SJCRH30 (cell line): ENCODE data around the gene MSRB2. TPM values are rescaled to one million over a fixed set of nuclear protein-coding genes. Genes with fewer than 3 reads are reported as not detected.

Experiments
- DNase-seq, 2 experiments: peaks; one replicate each; pipeline ENCODE4 v3.0.0-alpha.2; 2015 to 2020
- H3K27ac ChIP-seq: fragments of 250-450 bp; sonication (Bioruptor Pico); 2 replicates; pipeline ENCODE4 v1.5.1; 2020; ENCODE audit warnings: mild to moderate bottlenecking, moderate library complexity
- H3K27me3 ChIP-seq: fragments of 250-450 bp; sonication (Bioruptor Pico); 2 replicates; pipeline ENCODE4 v1.5.1; 2020; ENCODE audit warnings: mild to moderate bottlenecking, moderate library complexity
- H3K36me3 ChIP-seq: fragments of 250-450 bp; sonication (Bioruptor Pico); 2 replicates; pipeline ENCODE4 v1.5.1; 2020; ENCODE audit warnings: mild to moderate bottlenecking, moderate library complexity
- H3K4me1 ChIP-seq: fragments of 250-450 bp; sonication (Bioruptor Pico); 2 replicates; pipeline ENCODE4 v1.5.1; 2020; ENCODE audit warnings: mild to moderate bottlenecking, moderate library complexity
- H3K4me3 ChIP-seq: fragments of 250-450 bp; sonication (Bioruptor Pico); 2 replicates; pipeline ENCODE4 v1.5.1; 2020; ENCODE audit warnings: mild to moderate bottlenecking, moderate library complexity
- H3K9me3 ChIP-seq: fragments of 250-450 bp; sonication (Bioruptor Pico); replicated peaks from 2 replicates; pipeline ENCODE4 v1.5.1; 2020; ENCODE audit warnings: mild to moderate bottlenecking, moderate library complexity
- total RNA-seq: library from RNA; depleted of rRNA; stranded (reverse); fragments of >200 nt; shearing (Covaris generic); gene quantifications from 2 replicates; pipeline ENCODE4 v1.2.3, GENCODE V29; 2014; rRNA removed

MSRB2 gene
- total RNA-seq, result 22.7 and 23.8 TPM in 2 replicates

DNA sequence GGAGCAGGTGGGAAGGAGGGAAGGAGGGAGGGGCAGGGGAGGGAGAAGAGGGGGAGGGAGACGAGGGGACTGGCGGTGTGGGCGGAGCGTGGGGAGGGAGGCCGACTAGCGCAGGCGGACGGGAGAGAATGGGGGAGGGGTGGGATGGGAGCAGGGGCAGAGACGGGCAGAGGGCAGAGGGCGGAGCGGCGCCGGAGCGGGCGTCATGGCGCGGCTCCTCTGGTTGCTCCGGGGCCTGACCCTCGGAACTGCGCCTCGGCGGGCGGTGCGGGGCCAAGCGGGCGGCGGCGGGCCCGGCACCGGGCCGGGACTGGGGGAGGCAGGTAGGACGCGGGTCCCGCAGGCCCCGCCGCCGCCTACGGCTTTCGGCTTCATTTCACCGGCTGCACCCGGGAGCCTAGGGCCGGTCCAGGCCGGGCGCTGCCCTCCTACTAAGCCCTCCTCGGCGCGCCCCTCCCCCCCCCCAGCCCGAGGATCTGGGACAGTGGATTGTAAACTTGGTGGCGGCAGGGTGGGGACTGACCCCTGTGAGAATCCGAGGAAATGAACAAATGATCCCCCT, at the start of gene MSRB2:
TSS of gene MSRB2 (plus strand) at position 176 of the 562 bp plus-strand sequence. CDS start at position 206, 30 bp downstream.
- DNase-seq, result peak; percentile 99

DNA sequence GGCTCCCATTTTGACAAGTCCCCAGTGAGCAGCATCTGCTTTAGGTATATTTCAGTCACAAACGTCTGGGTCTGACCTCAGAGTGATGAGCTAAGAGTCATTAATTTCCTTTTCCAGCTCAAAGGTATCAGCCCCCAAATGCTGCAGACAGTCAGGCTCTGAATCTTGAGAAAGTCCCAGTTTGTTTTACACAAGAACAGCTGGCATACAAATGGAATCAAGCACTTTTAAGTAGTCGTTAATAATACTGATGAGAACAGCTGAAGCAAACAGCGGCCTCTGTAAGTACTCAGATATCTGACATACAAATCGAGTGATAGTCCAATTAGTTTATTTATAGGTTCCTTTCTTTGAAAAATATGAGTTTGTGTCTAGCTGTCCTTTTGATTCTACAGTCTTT, 49.4 kb upstream of the MSRB2 start:
- Histone ChIP-seq H3K36me3 (no peaks in the 10 kb centered on the region), H3K27me3 (no peaks in the 10 kb centered on the region), H3K4me3 (no peak overlapping the region), H3K4me1 (peaks cover 19% of the 10 kb centered on the region), H3K27ac (no peak overlapping the region), H3K9me3 (no peaks in the 10 kb centered on the region)
- DNase-seq, result peak; percentile 28 to 74

More for the DNA sequence above, at the start of gene MSRB2:
- Histone ChIP-seq H3K27me3 (no peaks in the 10 kb centered on the region), H3K4me3 (peak within 1 kb of the TSS; percentile 99), H3K9me3 (no peaks in the 10 kb centered on the region), H3K36me3 (no peaks in the 10 kb centered on the region), H3K4me1 (peaks cover 5% of the 10 kb centered on the region; the same call in 1 of the 2 replicates), H3K27ac (peak within 1 kb of the TSS; percentile 69)

DNA sequence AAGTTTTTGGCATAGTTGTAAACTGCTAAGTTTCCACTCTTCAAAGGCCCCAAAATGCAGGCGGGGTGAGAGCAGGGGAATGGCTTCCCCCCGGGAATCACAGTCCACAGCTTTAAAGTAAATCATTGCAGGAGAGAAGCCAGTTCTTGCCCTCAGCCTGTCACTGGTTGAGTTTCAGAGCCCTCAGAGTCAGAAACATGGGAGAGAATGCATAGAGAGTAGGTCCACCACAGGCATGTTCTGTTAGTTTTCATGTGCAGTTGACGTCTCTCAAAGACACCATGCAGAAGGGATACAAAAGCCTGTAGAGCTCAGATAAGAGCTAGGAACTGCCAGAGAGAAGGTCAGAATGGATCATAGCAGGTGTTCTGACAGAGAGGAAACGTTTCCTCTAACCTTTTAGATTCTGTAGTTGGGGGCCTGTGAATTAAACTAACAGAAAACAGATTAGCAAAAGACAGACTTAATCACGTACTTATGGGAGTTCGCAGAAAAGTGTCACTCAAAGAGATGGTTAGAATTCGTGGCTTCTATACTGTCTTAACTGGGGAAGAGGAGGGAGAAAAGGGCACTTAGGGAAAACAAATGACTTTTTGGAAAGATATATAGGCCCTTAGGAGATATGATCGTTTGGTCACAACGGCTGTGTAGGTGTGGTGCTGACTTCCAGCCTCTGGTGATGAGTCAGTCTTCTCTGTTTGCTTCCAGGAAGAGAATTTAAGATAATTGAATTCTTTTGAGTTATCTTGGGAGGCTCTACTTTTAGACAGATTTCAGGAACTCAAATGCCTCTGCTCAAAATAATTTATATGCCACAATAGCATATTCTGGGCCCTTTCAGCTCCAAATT, 48.0 kb upstream of the MSRB2 start:
- Histone ChIP-seq H3K9me3 (no peaks in the 10 kb centered on the region), H3K27me3 (no peaks in the 10 kb centered on the region), H3K4me3 (no peak overlapping the region), H3K27ac (no peak overlapping the region), H3K4me1 (peaks cover 19% of the 10 kb centered on the region), H3K36me3 (no peaks in the 10 kb centered on the region)
- no peak for DNase-seq

DNA sequence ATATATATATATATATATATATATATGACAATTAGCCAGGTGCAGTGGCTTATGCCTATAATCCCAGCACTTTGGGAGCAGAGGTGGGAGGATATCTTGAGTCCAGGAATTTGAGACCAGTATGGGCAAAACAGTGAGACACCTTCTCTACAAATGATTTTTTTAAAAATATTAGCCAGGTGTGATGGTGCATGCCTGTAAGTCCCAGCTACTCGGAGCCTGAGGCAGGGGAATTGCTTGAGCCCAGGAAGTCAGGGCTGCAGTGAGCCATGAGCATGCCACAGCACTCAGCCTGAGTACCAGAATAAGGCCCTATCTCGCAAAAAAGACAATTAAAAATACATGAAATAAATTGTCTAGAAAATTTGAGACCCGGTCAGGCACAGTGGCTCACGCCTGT, 47.2 kb upstream of the MSRB2 start:
- Histone ChIP-seq H3K4me3 (no peak overlapping the region), H3K36me3 (no peaks in the 10 kb centered on the region), H3K9me3 (no peaks in the 10 kb centered on the region)

DNA sequence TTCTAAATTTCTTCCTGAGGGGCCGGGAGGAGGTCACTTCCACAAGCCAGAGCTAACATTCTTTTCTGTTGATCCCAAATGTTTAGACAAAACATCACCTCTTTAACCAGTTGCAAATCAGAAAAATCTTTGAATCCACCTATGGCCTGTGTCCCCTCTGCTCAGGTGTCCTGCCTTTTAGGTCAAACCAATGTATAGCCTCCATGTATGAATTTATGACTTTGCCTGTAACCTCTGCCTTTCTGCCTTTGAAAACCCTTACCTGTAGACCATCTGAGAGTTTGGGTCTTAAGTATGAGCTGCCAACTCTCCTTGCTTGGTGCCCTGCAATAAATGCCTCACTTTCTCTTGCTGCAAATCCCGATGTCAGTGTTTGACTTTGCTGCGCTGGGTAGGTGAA, 44.1 kb upstream of the MSRB2 start:
- Histone ChIP-seq H3K27me3 (no peaks in the 10 kb centered on the region), H3K27ac (no peak overlapping the region), H3K4me1 (peaks cover 11% of the 10 kb centered on the region), H3K36me3 (no peaks in the 10 kb centered on the region), H3K4me3 (no peak overlapping the region), H3K9me3 (no peaks in the 10 kb centered on the region)
- no peak for DNase-seq

More for the DNA sequence above, 47.2 kb upstream of the MSRB2 start:
- no peak for DNase-seq
- no peaks in the 10 kb centered on the region for H3K27me3 ChIP-seq
- peaks cover 21% of the 10 kb centered on the region for H3K4me1 ChIP-seq
- no peak overlapping the region for H3K27ac ChIP-seq

DNA sequence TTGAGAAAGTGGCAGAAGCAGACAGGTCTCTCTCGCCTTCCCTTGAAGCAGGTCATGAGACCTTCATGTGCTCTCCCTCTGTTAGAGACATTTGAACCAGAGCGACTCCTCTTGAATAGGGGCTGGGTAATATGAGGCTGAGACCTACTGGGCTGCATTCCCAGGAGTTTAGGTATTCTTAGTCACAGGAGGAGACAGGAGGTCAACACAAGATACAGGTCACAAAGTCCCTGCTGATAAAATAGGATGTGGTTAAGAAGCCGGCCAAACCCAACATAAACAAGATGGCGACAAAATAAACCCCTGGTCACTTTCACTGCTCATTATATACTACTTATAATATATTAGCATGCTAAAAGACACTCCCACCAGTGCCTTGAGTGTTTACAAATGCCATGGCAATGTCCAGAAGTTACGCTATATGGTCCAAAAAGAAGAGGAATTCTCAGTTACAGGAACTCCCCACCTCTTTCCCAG, 43.5 kb upstream of the MSRB2 start:
- no peaks in the 10 kb centered on the region for H3K9me3 ChIP-seq
- H3K27me3 ChIP-seq, result no peaks in the 10 kb centered on the region
- H3K36me3 ChIP-seq, result no peaks in the 10 kb centered on the region
- H3K27ac ChIP-seq, result no peak overlapping the region
- H3K4me1 ChIP-seq, result peaks cover 5% of the 10 kb centered on the region; the same call in 1 of the 2 replicates
- DNase-seq, result no peak
- no peak overlapping the region for H3K4me3 ChIP-seq

DNA sequence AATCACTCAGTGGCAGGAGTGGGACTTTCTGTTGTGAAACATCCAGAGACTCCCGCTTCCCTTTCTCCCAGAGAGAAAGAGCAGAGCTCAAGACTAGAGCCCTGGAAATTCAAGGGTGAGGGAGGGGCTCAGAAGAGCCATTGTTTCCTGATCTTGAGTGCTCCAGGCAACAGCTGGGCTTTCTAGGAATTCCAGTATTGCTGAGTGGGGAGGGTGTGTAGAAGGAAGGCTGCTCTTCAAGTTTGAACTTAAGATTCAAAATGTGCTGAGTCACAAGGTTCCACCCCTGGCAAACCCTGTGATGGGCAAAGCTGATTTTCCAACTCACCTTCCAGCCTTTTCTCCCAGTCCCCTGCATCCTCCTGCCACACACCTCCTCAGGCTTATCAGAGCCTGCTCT, 42.3 kb upstream of the MSRB2 start:
- Histone ChIP-seq H3K4me1 (peaks cover 2% of the 10 kb centered on the region; the same call in 1 of the 2 replicates), H3K9me3 (no peaks in the 10 kb centered on the region), H3K27me3 (no peaks in the 10 kb centered on the region; the same call in 1 of the 2 replicates), H3K4me3 (no peak overlapping the region), H3K27ac (no peak overlapping the region), H3K36me3 (no peaks in the 10 kb centered on the region)
- peak in 1 of 2 experiments; percentile 36 for DNase-seq

DNA sequence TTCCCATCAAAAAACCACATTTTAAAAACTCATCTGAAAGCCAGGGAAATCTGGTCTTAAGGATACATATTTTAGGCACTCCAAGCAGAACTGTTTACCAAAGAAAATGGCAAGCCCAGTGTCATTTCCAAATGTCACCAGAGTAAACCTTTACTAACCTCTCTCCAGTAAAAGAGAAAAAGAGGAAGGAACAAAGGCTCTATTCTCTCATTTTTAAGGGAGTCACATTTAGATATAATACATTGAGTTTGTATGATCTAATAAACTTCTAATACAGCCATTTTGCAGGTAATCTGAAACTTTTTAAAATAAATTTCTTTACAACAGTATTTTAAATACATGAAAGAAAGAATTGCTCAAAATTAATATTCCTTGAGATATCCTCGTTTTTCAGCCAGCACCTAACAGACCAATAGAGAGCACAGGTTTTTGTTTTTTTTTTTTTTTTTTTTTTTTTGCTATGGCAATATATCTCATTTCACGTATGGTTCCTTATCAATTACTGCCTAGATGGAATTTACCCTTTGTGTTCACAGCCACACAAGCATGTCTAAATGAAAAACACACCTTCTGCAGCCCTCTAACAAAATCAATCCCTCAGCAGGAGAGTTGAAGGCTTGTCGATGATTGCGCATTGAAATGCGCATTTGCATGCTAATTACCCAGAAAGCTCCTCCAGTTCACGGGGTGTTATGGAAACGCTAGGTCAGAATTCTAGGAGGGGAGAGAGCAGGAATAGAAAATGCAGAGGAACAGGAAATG, 39.8 kb upstream of the MSRB2 start:
- DNase-seq, result no peak
- Histone ChIP-seq H3K27me3 (no peaks in the 10 kb centered on the region; the same call in 1 of the 2 replicates), H3K9me3 (peaks cover 7% of the 10 kb centered on the region; the same call in 1 of the 2 replicates), H3K27ac (no peak overlapping the region), H3K4me3 (no peak overlapping the region), H3K36me3 (no peaks in the 10 kb centered on the region), H3K4me1 (peaks cover 2% of the 10 kb centered on the region; the same call in 1 of the 2 replicates)

DNA sequence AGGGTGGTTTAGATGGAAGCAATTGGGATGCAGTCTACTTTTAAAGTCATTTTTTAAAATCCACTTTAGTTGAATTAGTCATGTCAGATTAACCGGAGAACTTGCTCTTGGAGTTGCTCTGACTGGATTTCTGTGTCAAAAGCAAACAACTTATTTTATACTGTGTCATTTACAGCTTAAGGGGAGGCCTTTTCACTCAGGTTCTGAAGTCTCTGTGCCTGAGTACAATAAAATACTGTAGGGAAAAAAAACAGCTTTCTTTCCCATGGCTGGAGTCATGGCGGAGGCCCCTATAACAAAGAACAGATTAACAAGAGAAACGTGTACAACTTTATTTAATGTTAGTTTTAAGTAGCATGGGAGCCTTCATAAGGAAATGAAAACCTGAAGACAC, 39.2 kb upstream of the MSRB2 start:
- H3K27me3 ChIP-seq, result no peaks in the 10 kb centered on the region; the same call in 1 of the 2 replicates
- peaks cover 2% of the 10 kb centered on the region; the same call in 1 of the 2 replicates for H3K4me1 ChIP-seq
- peaks cover 7% of the 10 kb centered on the region; the same call in 1 of the 2 replicates for H3K9me3 ChIP-seq
- DNase-seq, result no peak
- H3K27ac ChIP-seq, result no peak overlapping the region
- no peak overlapping the region for H3K4me3 ChIP-seq
- H3K36me3 ChIP-seq, result no peaks in the 10 kb centered on the region

DNA sequence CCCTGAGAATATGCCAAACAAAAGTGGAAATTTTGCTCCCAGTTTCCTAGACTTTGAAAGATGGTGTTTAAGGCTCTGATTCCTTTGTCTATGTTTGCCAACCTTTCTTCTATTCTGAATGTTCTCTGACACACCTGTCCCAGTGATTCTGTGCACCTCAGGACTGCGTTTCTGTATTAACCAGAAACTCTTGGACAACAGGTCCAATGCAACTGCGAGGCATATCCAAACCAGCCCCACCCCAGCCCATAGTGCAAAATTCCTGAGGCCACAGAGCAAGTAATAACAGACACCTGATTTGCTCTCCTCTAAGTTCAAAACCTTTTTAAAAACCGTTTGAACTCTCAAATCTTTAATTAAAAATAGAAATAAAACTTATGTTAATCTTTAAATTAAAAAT, 37.0 kb upstream of the MSRB2 start:
- Histone ChIP-seq H3K9me3 (peaks cover 7% of the 10 kb centered on the region; the same call in 1 of the 2 replicates), H3K36me3 (no peaks in the 10 kb centered on the region), H3K27ac (no peak overlapping the region), H3K4me3 (no peak overlapping the region), H3K27me3 (no peaks in the 10 kb centered on the region; the same call in 1 of the 2 replicates), H3K4me1 (peaks cover 7% of the 10 kb centered on the region; the same call in 1 of the 2 replicates)
- DNase-seq, result no peak

DNA sequence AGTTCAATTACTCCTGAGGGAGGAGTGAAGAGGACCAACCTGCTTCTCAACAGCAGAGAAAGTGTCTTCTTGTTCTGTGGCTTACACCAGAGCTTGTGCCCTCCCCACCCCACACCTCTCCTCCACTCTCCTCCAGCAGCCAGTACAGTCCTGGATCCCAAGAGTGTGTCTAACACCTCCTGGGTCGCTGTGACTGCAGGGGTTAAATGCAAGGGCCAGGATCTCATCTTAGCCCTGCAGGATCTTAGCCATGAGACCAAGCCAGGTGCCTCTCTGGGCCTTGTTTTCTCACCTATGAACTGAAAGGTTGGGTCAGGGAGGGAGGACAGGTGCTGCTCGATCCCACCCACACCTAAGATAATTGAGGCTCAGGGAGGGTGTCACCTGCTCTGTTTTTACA, 34.5 kb upstream of the MSRB2 start:
- Histone ChIP-seq H3K27me3 (no peaks in the 10 kb centered on the region; the same call in 1 of the 2 replicates), H3K4me1 (peaks cover 22% of the 10 kb centered on the region), H3K27ac (no peak overlapping the region), H3K36me3 (no peaks in the 10 kb centered on the region), H3K9me3 (peaks cover 7% of the 10 kb centered on the region; the same call in 1 of the 2 replicates), H3K4me3 (no peak overlapping the region)
- DNase-seq, result no peak

DNA sequence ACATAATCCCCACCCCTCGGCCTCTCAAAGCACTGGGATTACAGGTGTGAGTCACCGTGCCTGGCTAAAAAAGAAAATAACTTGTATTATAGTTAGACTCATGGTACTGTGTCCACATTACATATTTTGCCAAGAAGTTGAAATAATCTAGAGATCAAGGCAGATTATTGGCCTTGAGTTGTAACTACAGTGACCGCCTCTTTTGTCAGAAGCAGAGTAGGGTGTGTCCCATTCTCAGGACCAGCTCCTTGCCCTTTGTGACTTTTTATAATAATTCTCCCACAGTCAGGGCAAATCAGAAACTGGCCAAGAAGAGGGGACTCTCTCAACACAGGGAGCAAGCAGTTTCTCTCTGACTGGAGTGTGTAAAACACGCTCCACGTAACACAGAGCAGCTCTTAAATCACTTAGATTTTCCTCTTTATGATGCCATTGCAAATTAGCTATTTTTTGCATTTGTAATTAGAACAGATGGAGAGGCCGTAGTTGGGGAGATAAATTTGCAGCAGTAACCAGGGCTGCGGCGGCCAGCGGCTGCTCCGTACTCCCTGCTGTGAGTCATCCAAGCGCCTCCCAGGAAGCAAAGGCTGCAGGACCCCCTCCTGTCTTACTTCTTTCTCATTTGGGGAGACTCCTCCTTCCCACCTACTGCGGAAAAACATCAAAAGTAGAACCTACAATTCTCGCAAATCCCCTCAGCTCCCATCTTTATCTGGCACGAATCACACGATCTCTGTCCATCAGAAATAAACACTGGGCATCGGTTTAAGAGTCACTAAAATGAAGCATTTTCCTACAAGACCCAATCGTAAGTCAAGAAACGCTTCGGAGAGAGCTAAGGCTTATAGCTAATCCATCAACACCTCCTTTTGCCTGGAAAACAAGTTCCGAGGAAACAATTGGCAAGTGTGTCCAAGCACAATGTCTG, 32.1 kb upstream of the MSRB2 start:
- no peaks in the 10 kb centered on the region for H3K27me3 ChIP-seq
- 0 out of 2 replicates have a peak overlapping the region, but pooled peaks have one; percentile 0 for H3K27ac ChIP-seq
- peak; percentile 57 to 63 for DNase-seq
- peak overlapping the region; percentile 52 for H3K4me3 ChIP-seq
- peaks cover 24% of the 10 kb centered on the region for H3K4me1 ChIP-seq
- H3K9me3 ChIP-seq, result peaks cover 7% of the 10 kb centered on the region; the same call in 1 of the 2 replicates
- H3K36me3 ChIP-seq, result no peaks in the 10 kb centered on the region

DNA sequence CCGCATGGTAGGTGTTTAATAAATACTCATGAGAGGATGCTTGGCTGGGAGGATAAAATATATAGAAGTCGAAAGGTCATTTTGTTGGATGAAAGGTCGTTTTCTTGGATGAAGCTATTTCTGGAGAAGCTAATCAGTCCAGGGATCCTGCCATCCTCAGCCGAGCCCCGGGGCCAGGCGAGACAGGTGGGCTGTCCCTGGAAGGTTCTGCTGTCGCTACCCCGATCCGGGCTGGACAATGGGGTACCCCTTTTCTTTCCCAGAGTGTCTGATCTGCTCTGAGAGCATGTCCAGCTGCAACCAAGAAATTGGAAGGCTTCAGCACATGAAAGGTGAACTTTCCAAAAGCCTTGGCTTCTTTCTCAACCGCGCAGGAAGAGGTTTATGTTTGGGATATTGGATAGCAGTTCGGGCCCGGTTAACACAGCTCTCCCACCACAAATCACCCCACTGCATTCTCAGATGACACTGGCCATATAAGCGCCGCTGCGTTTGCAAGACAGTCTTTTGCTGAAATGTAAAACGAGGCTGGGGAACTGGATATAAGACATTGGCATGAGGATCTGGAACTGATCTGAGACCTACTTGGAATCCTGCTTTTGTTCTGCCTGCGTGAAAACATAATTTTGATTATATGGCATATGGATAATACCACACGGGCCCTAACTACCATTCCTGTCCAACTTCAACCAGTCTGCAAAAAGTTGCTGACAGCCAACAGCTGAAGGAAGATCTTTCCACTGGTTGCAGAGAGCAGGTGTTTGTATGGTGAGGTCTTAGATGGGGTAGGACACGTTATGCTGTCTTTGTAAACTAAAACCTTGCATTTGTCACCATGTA, 31.2 kb upstream of the MSRB2 start:
- H3K4me1 ChIP-seq, result peaks cover 26% of the 10 kb centered on the region
- 0 out of 2 replicates have a peak, but pooled peaks cover 3% of the 10 kb centered on the region for H3K9me3 ChIP-seq
- peak; percentile 45 to 73 for DNase-seq
- 0 out of 2 replicates have a peak overlapping the region, but pooled peaks have one; percentile 0 for H3K27ac ChIP-seq
- no peaks in the 10 kb centered on the region for H3K36me3 ChIP-seq
- H3K27me3 ChIP-seq, result no peaks in the 10 kb centered on the region
- H3K4me3 ChIP-seq, result peak overlapping the region; percentile 52
